Adrenal gland (tissue), 12 donors: Measurements from ENCODE around the gene LZTS2. TPM values are rescaled to one million over a fixed set of nuclear protein-coding genes. Genes with fewer than 3 reads are reported as not detected.

Experiments
- DNase-seq, 7 donors: peaks; one replicate each; pipeline ENCODE4 v3.0.0-alpha.2; 2019 to 2020
- H3K27ac ChIP-seq, 5 donors: fragments of 200-600 bp; sonication (generic) in 4 of 5; 1 replicate in 3 of 5; 2 replicates in 2 of 5; pipeline versions ENCODE4 v1.5.1 to v1.8.0; 2016 to 2020; ENCODE audit warnings: mild to moderate bottlenecking in 1 of 5
- H3K27me3 ChIP-seq: fragments of 200-600 bp; 2 replicates; pipeline ENCODE4 v1.8.0; 2021
- H3K36me3 ChIP-seq, 2 donors: fragments of 200-600 bp; replicated peaks in 1 of 2; 1 replicate in 1 of 2; 2 replicates in 1 of 2; pipeline versions ENCODE4 v1.5.1 to v1.8.0; 2018 to 2022
- H3K4me1 ChIP-seq, 2 donors: fragments of 200-600 bp; replicated peaks in 1 of 2; 1 replicate in 1 of 2; 2 replicates in 1 of 2; pipeline versions ENCODE4 v1.5.1 to v1.8.0; 2018 to 2021
- H3K4me3 ChIP-seq, 4 donors: fragments of 200-600 bp; sonication (generic) in 3 of 4; one replicate each; pipeline ENCODE4 v1.5.1; 2016 to 2018
- H3K9me3 ChIP-seq, 3 donors: fragments of 200-600 bp; sonication (generic) in 1 of 3; replicated peaks in 1 of 3; 1 replicate in 2 of 3; 2 replicates in 1 of 3; pipeline versions ENCODE4 v1.5.1 to v1.8.0; 2016 to 2021
- CTCF ChIP-seq, 6 experiments: fragments of 450-650 bp in 4 of 6; fragments of 200-600 bp in 2 of 6; sonication (generic) in 1 of 6; IDR thresholded peaks; 1 replicate in 5 of 6; 2 replicates in 1 of 6; pipeline versions ENCODE4 v1.5.1 to v1.8.0; 2016 to 2021; ENCODE audit warnings: antibody characterized with exemption in 6 of 6, mild to moderate bottlenecking in 2 of 6, moderate library complexity in 1 of 6
- POLR2A ChIP-seq, 2 donors: fragments of 450-650 bp; IDR thresholded peaks; one replicate each; pipeline ENCODE4 v1.6.1; 2017; ENCODE audit warnings: antibody characterized with exemption in 2 of 2, mild to moderate bottlenecking in 2 of 2, moderate library complexity in 1 of 2
- WGBS, 4 donors: extraction: QIAGEN DNeasy Blood & Tissue Kit in 2 of 4; methylation state at CpG; one replicate each; pipeline versions ENCODE4 v1.1.5 to v1.1.7; 2013 to 2017; 5-methylcytosine and 5-hydroxymethylcytosine counted together
- intact Hi-C, 2 donors: fragments of 100-400 bp; cut with DNase I; formaldehyde crosslinking; loops; one replicate each; pipeline versions ENCODE4 v1.14.1 to v1.15.0; 2022 to 2023
- polyA plus RNA-seq, 3 donors: library from polyadenylated mRNA; stranded (reverse); fragments of 200-250 nt in 2 of 3; fragments of 350-450 nt in 1 of 3; fragmentation: Illumina TruSeq in 1 of 3; extraction: RNeasy Lipid Tissue Mini Kit (QIAGEN cat#74804) in 1 of 3; gene quantifications; one replicate each; pipeline ENCODE4 v1.2.3, GENCODE V29; 2013 to 2014
- total RNA-seq, 9 donors: library from RNA; depleted of rRNA in 4 of 9; stranded (reverse); fragments of >200 nt in 4 of 9; fragments of 120-200 nt in 1 of 9; fragmentation: NEBNext Ultra II Directional in 1 of 9; extraction: Animal tissue kit (Norgen Biotek cat#: 25700) in 1 of 9; gene quantifications; one replicate each; pipeline versions ENCODE4 v1.1.0 to v1.2.4, GENCODE V29; 2013 to 2023
- donor health status: healthy with polysubstance abuse.
- donor health status: Bipolar disorder and iron deficiency.
- donor health status: DM: yes; HTN: yes; CAD: no.
- donor health status: DM: no; HTN: no; CAD: no.
- donor health status: DM: no; HTN: no; CAD: no.
- donor health status: DM: yes; HTN: yes; CAD: no.

Gene LZTS2
- total and polyA plus RNA-seq, 12 donors, result 12.2 to 232 (median 101) TPM

- Histone ChIP-seq H3K4me3 (no peak overlapping the region), H3K27ac (no peak overlapping the region), H3K4me1 (peaks cover 6 to 20% of the 10 kb centered on the region in 2 donors), H3K36me3 (peaks cover 0 to 56% of the 10 kb centered on the region in 2 donors), H3K27me3 (no peaks in the 10 kb centered on the region), H3K9me3 (no peaks in the 10 kb centered on the region)
- no peak for DNase-seq
- intact Hi-C loops, result no loop called here
- TF ChIP-seq CTCF (IDR thresholded peaks at IDR 0.05), result no peak
- TF ChIP-seq POLR2A (IDR thresholded peaks at IDR 0.05), result no peak
- WGBS, 4 donors, result 81 to 93% (median 87%) methylated on average over 3 to 7 of the region's 7 CpGs
These were observed 37.1 kb downstream of the LZTS2 start for GRCh38 chr10:101036726-101037125.

GRCh38 chr10:101038484-101038883, 38.9 kb downstream of the LZTS2 start:
- no peaks in the 10 kb centered on the region for H3K27me3 ChIP-seq
- no peak for TF ChIP-seq POLR2A (IDR thresholded peaks at IDR 0.05)
- no peak for TF ChIP-seq CTCF (IDR thresholded peaks at IDR 0.05)
- DNase-seq, result no peak
- peaks cover 3 to 21% of the 10 kb centered on the region in 2 donors for H3K4me1 ChIP-seq
- H3K27ac ChIP-seq, result no peak overlapping the region
- WGBS, 4 donors, result 73 to 84% (median 81%) methylated on average over 5 of the region's 5 CpGs
- no peaks in the 10 kb centered on the region for H3K9me3 ChIP-seq
- H3K4me3 ChIP-seq, result no peak overlapping the region
- intact Hi-C loops, result no loop called here
- H3K36me3 ChIP-seq, result peaks cover 0 to 56% of the 10 kb centered on the region in 2 donors

- H3K4me3 ChIP-seq, result no peak overlapping the region
- 89 to 98% (median 96%) methylated on average over 3 of the region's 3 CpGs for WGBS, 4 donors
- no peaks in the 10 kb centered on the region for H3K9me3 ChIP-seq
- peaks cover 3 to 19% of the 10 kb centered on the region in 2 donors for H3K4me1 ChIP-seq
- no peak for TF ChIP-seq POLR2A (IDR thresholded peaks at IDR 0.05)
- TF ChIP-seq CTCF (IDR thresholded peaks at IDR 0.05), result no peak
- no peak for DNase-seq
- peaks cover 0 to 50% of the 10 kb centered on the region in 2 donors for H3K36me3 ChIP-seq
- H3K27me3 ChIP-seq, result no peaks in the 10 kb centered on the region
- intact Hi-C loops, result no loop called here
- H3K27ac ChIP-seq, result no peak overlapping the region
These were observed 40.5 kb downstream of the LZTS2 start for GRCh38 chr10:101040061-101040460.

- intact Hi-C loops, result no loop called here
- Histone ChIP-seq H3K36me3 (peaks cover 0 to 42% of the 10 kb centered on the region in 2 donors), H3K27me3 (no peaks in the 10 kb centered on the region), H3K27ac (no peak overlapping the region), H3K4me1 (peaks cover 3 to 19% of the 10 kb centered on the region in 2 donors), H3K4me3 (no peak overlapping the region), H3K9me3 (no peaks in the 10 kb centered on the region)
- no peak for TF ChIP-seq POLR2A (IDR thresholded peaks at IDR 0.05)
- no peak for TF ChIP-seq CTCF (IDR thresholded peaks at IDR 0.05)
- WGBS, 4 donors, result 10 to 39% (median 24%) methylated on average over 2 of the region's 2 CpGs
- no peak for DNase-seq
These were observed 41.2 kb downstream of the LZTS2 start for GRCh38 chr10:101040851-101041250.
